ENCODE results near the gene NCSTN.

The NCSTN gene

GRCh38 chr1:160308451-160309184, 34.6 kb upstream of the NCSTN start:
- Histone ChIP-seq H3K27me3 (ENCODE audit: insufficient read depth, low read depth) (no peaks in the 10 kb centered on the region), H3K27ac (no peak overlapping the region), H3K4me2 (no peak overlapping the region), H3K4me3 (IDR thresholded peaks at IDR 0.05; ENCODE audit: insufficient read depth, low read depth, low read length) (no peak overlapping the region), H4K20me1 (ENCODE audit: insufficient read depth) (no peaks in the 10 kb centered on the region), H3K4me1 (ENCODE audit: low read depth, poor library complexity, severe bottlenecking) (no peaks in the 10 kb centered on the region), H3K79me2 (ENCODE audit: insufficient read depth, low read depth) (no peaks in the 10 kb centered on the region), H3K36me3 (ENCODE audit: insufficient read depth) (peaks cover 64% of the 10 kb centered on the region), H3K9ac (no peak overlapping the region), H2AFZ (ENCODE audit: low read depth) (no peak overlapping the region)
- no peak for TF ChIP-seq CTCF (conservative IDR thresholded peaks at IDR 0.05; ENCODE audit: low read depth, low read length)

GRCh38 chr1:160309185-160309557, 34.0 kb upstream of the NCSTN start:
- no peak for TF ChIP-seq CTCF (conservative IDR thresholded peaks at IDR 0.05; ENCODE audit: low read depth, low read length)
- Histone ChIP-seq H3K4me2 (no peak overlapping the region), H3K36me3 (ENCODE audit: insufficient read depth) (peaks cover 68% of the 10 kb centered on the region), H3K27me3 (ENCODE audit: insufficient read depth, low read depth) (no peaks in the 10 kb centered on the region), H3K9ac (no peak overlapping the region), H3K4me3 (IDR thresholded peaks at IDR 0.05; ENCODE audit: insufficient read depth, low read depth, low read length) (no peak overlapping the region), H4K20me1 (ENCODE audit: insufficient read depth) (no peaks in the 10 kb centered on the region), H3K79me2 (ENCODE audit: insufficient read depth, low read depth) (no peaks in the 10 kb centered on the region), H2AFZ (ENCODE audit: low read depth) (no peak overlapping the region), H3K27ac (no peak overlapping the region), H3K4me1 (ENCODE audit: low read depth, poor library complexity, severe bottlenecking) (no peaks in the 10 kb centered on the region)

GRCh38 chr1:160309571-160309970, 33.6 kb upstream of the NCSTN start:
- Histone ChIP-seq H4K20me1 (ENCODE audit: insufficient read depth) (no peaks in the 10 kb centered on the region), H3K9ac (no peak overlapping the region), H3K27me3 (ENCODE audit: insufficient read depth, low read depth) (no peaks in the 10 kb centered on the region), H3K4me2 (no peak overlapping the region), H3K79me2 (ENCODE audit: insufficient read depth, low read depth) (no peaks in the 10 kb centered on the region), H3K4me3 (IDR thresholded peaks at IDR 0.05; ENCODE audit: insufficient read depth, low read depth, low read length) (no peak overlapping the region), H3K27ac (no peak overlapping the region), H3K36me3 (ENCODE audit: insufficient read depth) (peaks cover 70% of the 10 kb centered on the region), H3K4me1 (ENCODE audit: low read depth, poor library complexity, severe bottlenecking) (no peaks in the 10 kb centered on the region), H2AFZ (ENCODE audit: low read depth) (no peak overlapping the region)
- TF ChIP-seq CTCF (conservative IDR thresholded peaks at IDR 0.05; ENCODE audit: low read depth, low read length), result no peak

- no peak for TF ChIP-seq CTCF (conservative IDR thresholded peaks at IDR 0.05; ENCODE audit: low read depth, low read length)
Observed at GRCh38 chr1:160315359-160315758, 27.8 kb upstream of the NCSTN start.

More at GRCh38 chr1:160315359-160315758, 27.8 kb upstream of the NCSTN start:
- Histone ChIP-seq H3K27ac (no peak overlapping the region), H3K4me1 (ENCODE audit: low read depth, poor library complexity, severe bottlenecking) (no peaks in the 10 kb centered on the region), H3K79me2 (ENCODE audit: insufficient read depth, low read depth) (peaks cover 28% of the 10 kb centered on the region; the same call in 1 of the 2 replicates), H3K4me3 (IDR thresholded peaks at IDR 0.05; ENCODE audit: insufficient read depth, low read depth, low read length) (no peak overlapping the region), H3K36me3 (ENCODE audit: insufficient read depth) (peaks cover 73% of the 10 kb centered on the region), H3K27me3 (ENCODE audit: insufficient read depth, low read depth) (no peaks in the 10 kb centered on the region), H4K20me1 (ENCODE audit: insufficient read depth) (no peaks in the 10 kb centered on the region), H3K9ac (no peak overlapping the region), H3K4me2 (no peak overlapping the region), H2AFZ (ENCODE audit: low read depth) (no peak overlapping the region)
